ENCODE measurements around the gene MRPL34. TPM values are rescaled to one million over a fixed set of nuclear protein-coding genes. Genes with fewer than 3 reads are reported as not detected.
"Not testable (repeated sequence)": the region's sequence is repeated elsewhere in the genome, so short reads cannot be mapped to it uniquely, and the experiment has no call there.

Gene MRPL34
- 242 TPM for total RNA-seq
- long read RNA-seq, transcript MRPL34-201 (2 exons, 968 nt): major isoform, 152 of 162 reads
- long read RNA-seq, partial matches to known transcripts: 0 of 162 reads
- long read RNA-seq, other reads (novel, unspliced or antisense): 10 of 162 reads

GRCh38 chr19:17305517-17306284 lies at the start of gene MRPL34:
MRPL34 (plus strand) TSS chr19:17305872; CDS start chr19:17305893, 21 bp downstream.
- intact Hi-C loops (cut with micrococcal nuclease): no loop called here
- DNase-seq (peak; percentile 96), ATAC-seq (peak; percentile 71)

- DNase-seq: no peak
- intact Hi-C loops (cut with micrococcal nuclease): no loop called here
- no peak for ATAC-seq
Observed at GRCh38 chr19:17256130-17256529, 49.5 kb upstream of the MRPL34 start.

GRCh38 chr19:17259118-17259780 lies 46.4 kb upstream of the MRPL34 start:
- intact Hi-C loops (cut with micrococcal nuclease): no loop called here
- ATAC-seq: no peak
- no peak for DNase-seq

- no peak for DNase-seq
- no peak for ATAC-seq
- intact Hi-C loops (cut with micrococcal nuclease): no loop called here
Observed at GRCh38 chr19:17259934-17260333, 45.7 kb upstream of the MRPL34 start.

- DNase-seq: peak; percentile 90
- intact Hi-C loops (cut with micrococcal nuclease): no loop called here
- ATAC-seq: peak; percentile 88
Observed at GRCh38 chr19:17260842-17261325, 44.8 kb upstream of the MRPL34 start.

- ATAC-seq (no peak), DNase-seq (no peak)
- intact Hi-C loops (cut with micrococcal nuclease): no loop called here
Observed at GRCh38 chr19:17262557-17262956, 43.1 kb upstream of the MRPL34 start.

GRCh38 chr19:17263712-17264640 lies 41.7 kb upstream of the MRPL34 start:
- ATAC-seq (no peak), DNase-seq (no peak)
- intact Hi-C loops (cut with micrococcal nuclease): no loop called here

- intact Hi-C loops (cut with micrococcal nuclease): no loop called here
- ATAC-seq: peak; percentile 3
- peak; percentile 53 for DNase-seq
Observed at GRCh38 chr19:17264641-17264979, 41.1 kb upstream of the MRPL34 start, which contains the start of gene USHBP1. USHBP1 (minus strand) TSS chr19:17264745; CDS start chr19:17264299, 446 bp downstream.

- DNase-seq: no peak
- intact Hi-C loops (cut with micrococcal nuclease): no loop called here
- ATAC-seq: no peak
Observed at GRCh38 chr19:17266026-17266425, 39.6 kb upstream of the MRPL34 start.

- ATAC-seq (no peak), DNase-seq (no peak)
- intact Hi-C loops (cut with micrococcal nuclease): no loop called here
Observed at GRCh38 chr19:17266589-17266974, 39.1 kb upstream of the MRPL34 start.

GRCh38 chr19:17266975-17267788 lies 38.5 kb upstream of the MRPL34 start, which contains the start of gene BABAM1:
BABAM1 (plus strand) TSS chr19:17267443; CDS start chr19:17268807, 1,364 bp downstream.
- intact Hi-C loops (cut with micrococcal nuclease): no loop called here
- DNase-seq (peak; percentile 91), ATAC-seq (peak; percentile 97)

GRCh38 chr19:17268754-17269153 lies 36.9 kb upstream of the MRPL34 start:
- intact Hi-C loops (cut with micrococcal nuclease): no loop called here
- DNase-seq (no peak), ATAC-seq (no peak)

GRCh38 chr19:17274892-17275291 lies 30.8 kb upstream of the MRPL34 start:
- ATAC-seq; intact Hi-C loops (cut with micrococcal nuclease); DNase-seq: not testable (repeated sequence)

- ATAC-seq: no peak
- intact Hi-C loops (cut with micrococcal nuclease): no loop called here
- no peak for DNase-seq
Observed at GRCh38 chr19:17275441-17276175, 30.1 kb upstream of the MRPL34 start.

GRCh38 chr19:17279436-17279835 lies 26.2 kb upstream of the MRPL34 start:
- no peak for ATAC-seq

GRCh38 chr19:17281391-17282304 lies 24.0 kb upstream of the MRPL34 start, which contains the start of gene ANKLE1:
ANKLE1 (plus strand) TSS chr19:17281901; CDS start chr19:17281921, 20 bp downstream.
- intact Hi-C loops (cut with micrococcal nuclease): no loop called here
- ATAC-seq: peak; percentile 40
- DNase-seq: peak; percentile 48

More at GRCh38 chr19:17279436-17279835, 26.2 kb upstream of the MRPL34 start:
- intact Hi-C loops (cut with micrococcal nuclease): no loop called here
- no peak for DNase-seq

Data from left ventricle myocardium superior (tissue), 1 donor.